SK-N-SH (cell line): ENCODE results near the gene KIRREL2.

Experiments
- CHD2 ChIP-seq: fragments of 150-350 bp; IDR thresholded peaks from 2 replicates; pipeline ENCODE4 v1.6.1; 2018; ENCODE audit warnings: low read length; ENCODE audit not compliant: partially characterized antibody
- CTCF ChIP-seq: fragments of 200-600 bp; sonication (generic); IDR thresholded peaks from 2 replicates; pipeline ENCODE4 v1.6.1; 2017; ENCODE audit warnings: antibody characterized with exemption, mild to moderate bottlenecking, moderate library complexity
- EZH2phosphoT487 ChIP-seq: fragments of 200-600 bp; sonication (generic); IDR thresholded peaks from 2 replicates; pipeline ENCODE4 v1.6.1; 2017; ENCODE audit warnings: low read depth, mixed run types, mild to moderate bottlenecking, antibody characterized with exemption, moderate library complexity, borderline replicate concordance
- FOXJ3 ChIP-seq: sonication (generic); formaldehyde crosslinking; IDR thresholded peaks from 2 replicates; pipeline ENCODE4 v1.5.1; 2020; ENCODE audit warnings: mild to moderate bottlenecking, missing genetic modification reagents
- FOXM1 ChIP-seq: IDR thresholded peaks from 2 replicates; pipeline ENCODE4 v1.4.0; 2012; ENCODE audit warnings: low read depth, mild to moderate bottlenecking
- RXRA ChIP-seq: IDR thresholded peaks from 2 replicates; pipeline ENCODE4 v1.4.0; 2012; ENCODE audit warnings: low read depth, mild to moderate bottlenecking, borderline replicate concordance
- SIN3A ChIP-seq: IDR thresholded peaks from 2 replicates; pipeline ENCODE4 v1.6.1; 2012; ENCODE audit warnings: low read depth, mild to moderate bottlenecking, low read length, moderate library complexity, borderline replicate concordance

- no peak for TF ChIP-seq SIN3A
- TF ChIP-seq CTCF, result no peak
- TF ChIP-seq FOXJ3 (CRISPR knock-in tag), result no peak
- no peak for TF ChIP-seq CHD2
- no peak for TF ChIP-seq FOXM1
- no peak for TF ChIP-seq RXRA
- no peak for TF ChIP-seq EZH2phosphoT487
Observed at GRCh38 chr19:35846038-35846668, 10.6 kb upstream of the KIRREL2 start.
